DOHH2 (cell line): ENCODE results near the gene ELF5.

ENCODE experiments used
- CTCF ChIP-seq: fragments of 200-600 bp; sonication (generic); IDR thresholded peaks from one replicate; pipeline ENCODE4 v1.5.1; 2014; ENCODE audit warnings: antibody characterized with exemption, mild to moderate bottlenecking, low read depth, low read length; ENCODE audit not compliant: poor library complexity, severe bottlenecking
- EZH2phosphoT487 ChIP-seq: fragments of 200-600 bp; sonication (generic); IDR thresholded peaks from 2 replicates; pipeline ENCODE4 v1.6.1; 2017; ENCODE audit warnings: borderline replicate concordance, mild to moderate bottlenecking, antibody characterized with exemption, low read length, moderate library complexity, mixed read lengths

DNA sequence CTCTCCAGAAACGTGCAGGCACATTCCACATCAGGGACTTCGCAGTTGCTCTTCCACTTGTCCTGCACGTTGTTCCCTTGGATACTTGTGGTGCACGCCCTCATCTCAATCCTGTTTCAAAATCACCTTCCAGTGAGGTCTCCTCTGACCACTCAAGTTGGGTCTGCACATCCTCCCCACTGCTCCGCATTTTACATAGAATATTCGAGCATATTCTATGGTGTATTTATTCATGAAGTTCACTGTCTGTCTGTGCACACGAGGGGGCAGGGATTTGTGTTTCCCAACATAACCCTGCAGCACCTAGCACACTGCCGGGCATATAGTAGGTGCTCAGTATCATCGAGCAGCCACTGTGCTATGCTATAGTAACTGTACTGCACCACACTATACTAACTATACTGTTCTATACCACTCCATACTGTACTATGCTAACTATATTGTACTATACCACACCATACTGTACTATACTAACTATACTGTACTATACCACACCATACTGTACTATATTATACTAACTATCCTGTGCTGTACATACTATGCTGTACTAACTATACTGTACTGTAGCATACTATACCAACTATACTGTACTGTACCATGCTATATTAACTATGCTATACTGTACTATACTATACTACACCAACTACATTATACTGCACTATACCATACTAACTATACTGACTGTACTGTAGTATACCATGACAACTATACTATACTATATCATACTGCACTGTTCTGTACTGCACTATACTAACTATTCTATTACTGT is 30.3 kb downstream of the ELF5 start:
- TF ChIP-seq CTCF (no peak), EZH2phosphoT487 (no peak)
